Lung (tissue), 16 donors: ENCODE measurements around the gene GLIPR1L1. TPM values are rescaled to one million over a fixed set of nuclear protein-coding genes. Genes with fewer than 3 reads are reported as not detected.

Experiments
- ATAC-seq: fragments of 200-7000 bp; cut with Tn5 transposase; one replicate; pipeline ENCODE4 v1.9.1; 2020; ENCODE audit warnings: moderate number of reproducible peaks; ENCODE audit not compliant: insufficient read depth, low FRiP score
- DNase-seq, 3 donors: peaks; one replicate each; pipeline ENCODE4 v3.0.0-alpha.2; 2013 to 2017
- H3K27ac ChIP-seq, 2 donors: one replicate each; pipeline ENCODE4 v1.5.1; 2013; ENCODE audit warnings: mild to moderate bottlenecking in 2 of 2, moderate library complexity in 2 of 2, control low read depth in 1 of 2, inconsistent platforms in 1 of 2, low read depth in 1 of 2, low read length in 1 of 2
- H3K27me3 ChIP-seq, 3 donors: one replicate each; pipeline ENCODE4 v1.5.1; 2013; ENCODE audit warnings: low read length in 2 of 3; ENCODE audit not compliant: control insufficient read depth in 3 of 3, insufficient read depth in 3 of 3
- H3K36me3 ChIP-seq, 4 donors: one replicate each; pipeline ENCODE4 v1.5.1; 2013; ENCODE audit warnings: low read length in 4 of 4, mild to moderate bottlenecking in 1 of 4, moderate library complexity in 1 of 4; ENCODE audit not compliant: control insufficient read depth in 4 of 4, insufficient read depth in 4 of 4
- H3K4me1 ChIP-seq, 5 donors: one replicate each; pipeline ENCODE4 v1.5.1; 2013; ENCODE audit warnings: low read length in 5 of 5, mild to moderate bottlenecking in 2 of 5, moderate library complexity in 1 of 5; ENCODE audit not compliant: control insufficient read depth in 5 of 5, insufficient read depth in 5 of 5
- H3K4me3 ChIP-seq: one replicate; pipeline ENCODE4 v1.5.1; 2013; ENCODE audit warnings: mild to moderate bottlenecking, control low read depth, moderate library complexity
- H3K9ac ChIP-seq, 2 donors: one replicate each; pipeline ENCODE4 v1.5.1; 2013; ENCODE audit warnings: low read length in 2 of 2, control low read depth in 1 of 2; ENCODE audit not compliant: insufficient read depth in 1 of 2
- H3K9me3 ChIP-seq, 4 donors: one replicate each; pipeline ENCODE4 v1.5.1; 2013; ENCODE audit warnings: low read length in 3 of 4, mild to moderate bottlenecking in 1 of 4, moderate library complexity in 1 of 4; ENCODE audit not compliant: control insufficient read depth in 4 of 4, insufficient read depth in 3 of 4
- CTCF ChIP-seq: IDR thresholded peaks from 2 replicates; pipeline ENCODE4 v1.5.1; 2012; ENCODE audit warnings: mild to moderate bottlenecking; ENCODE audit errors: control extremely low read depth, extremely low read depth
- WGBS, 2 donors: extraction: QIAGEN DNeasy Blood & Tissue Kit; methylation state at CpG; one replicate each; pipeline ENCODE4 v1.1.7; 2013; 5-methylcytosine and 5-hydroxymethylcytosine counted together
- long read RNA-seq, 5 donors: transcript quantifications; one replicate each; lab custom pipeline, GENCODE V29; 2026
- polyA plus RNA-seq, 2 donors: library from polyadenylated mRNA; stranded (reverse); fragments of 200-250 nt; gene quantifications; one replicate each; pipeline ENCODE4 v1.2.1, GENCODE V29; 2013
- total RNA-seq, 2 donors: library from RNA; depleted of rRNA in 1 of 2; stranded (reverse); fragments of >200 nt in 1 of 2; gene quantifications; one replicate each; pipeline ENCODE4 v1.2.1, GENCODE V29; 2014 to 2021
- donor health status: control.
- donor health status: control.
- donor health status: Bipolar disorder and iron deficiency.
- donor health status: healthy.
- donor health status: DM: yes; HTN: yes; CAD: no.

The GLIPR1L1 gene
- total RNA-seq: not detected
- polyA plus RNA-seq: not detected
- long read RNA-seq, donor 1: 0 reads
- long read RNA-seq, donor 2: 0 reads
- long read RNA-seq, donor 3: 0 reads
- long read RNA-seq, donor 4: 0 reads
- long read RNA-seq, donor 5: 0 reads

- TF ChIP-seq CTCF: peak; percentile 84
- WGBS, 2 donors: 3 to 6% methylated on average over 22 to 23 of the region's 23 CpGs
- no peak within 1 kb of the TSS for H3K4me3 ChIP-seq
- H3K36me3 ChIP-seq: no peaks in the 10 kb centered on the region
- H3K27me3 ChIP-seq: peaks cover 0 to 15% (median 14%) of the 10 kb centered on the region in 3 donors
- DNase-seq (peak; percentile 90 to 93 (median 90)), ATAC-seq (peak; percentile 91)
- no peak within 1 kb of the TSS for H3K9ac ChIP-seq
- peaks cover 0 to 5% (median 0%) of the 10 kb centered on the region in 5 donors for H3K4me1 ChIP-seq
- no peaks in the 10 kb centered on the region for H3K9me3 ChIP-seq
- H3K27ac ChIP-seq: no peak within 1 kb of the TSS
These were observed at the start of gene GLIPR1L1 for GRCh38 chr12:75334384-75335030. TSS of gene GLIPR1L1 (plus strand) at chr12:75334670. CDS start at chr12:75334729, 59 bp downstream.

GRCh38 chr12:75288860-75289259, 45.6 kb upstream of the GLIPR1L1 start:
- TF ChIP-seq CTCF: no peak
- Histone ChIP-seq H3K9ac (no peak overlapping the region), H3K27me3 (no peaks in the 10 kb centered on the region), H3K9me3 (no peaks in the 10 kb centered on the region), H3K27ac (no peak overlapping the region), H3K4me1 (no peaks in the 10 kb centered on the region), H3K36me3 (no peaks in the 10 kb centered on the region), H3K4me3 (no peak overlapping the region)
- DNase-seq (no peak), ATAC-seq (no peak)
- 69 to 74% methylated on average over 1 of the region's 1 CpG for WGBS, 2 donors

- Histone ChIP-seq H3K9me3 (no peaks in the 10 kb centered on the region), H3K36me3 (no peaks in the 10 kb centered on the region), H3K4me3 (no peak overlapping the region), H3K4me1 (no peaks in the 10 kb centered on the region), H3K9ac (no peak overlapping the region), H3K27me3 (no peaks in the 10 kb centered on the region), H3K27ac (no peak overlapping the region)
- TF ChIP-seq CTCF: no peak
- no peak for ATAC-seq
- DNase-seq: peak in 2 of 3 donors; percentile 30 to 47
- 83 to 90% methylated on average over 1 of the region's 1 CpG for WGBS, 2 donors
These were observed 44.7 kb upstream of the GLIPR1L1 start for GRCh38 chr12:75289753-75290152.
